ENCODE data around the gene AGK.

DNA sequence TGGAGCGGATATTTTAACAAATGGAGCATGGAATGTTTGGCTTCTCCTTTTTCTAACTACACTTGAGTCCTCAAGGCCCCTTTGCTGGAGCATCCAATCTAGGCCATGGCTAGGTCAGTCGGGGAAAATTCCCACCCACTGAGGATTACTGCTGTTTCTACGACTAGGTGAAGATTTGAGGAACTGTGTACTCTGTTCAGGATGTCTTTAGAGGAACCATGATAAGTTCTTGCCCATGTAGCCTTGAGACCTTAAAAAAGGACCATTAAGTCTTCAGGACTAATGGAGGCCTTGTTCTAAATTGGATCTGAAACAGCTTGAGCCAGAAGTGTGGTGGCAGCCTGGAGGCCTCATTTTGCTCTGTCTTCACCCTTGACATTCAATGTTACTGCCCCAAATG, 6.2 kb downstream of the AGK start:
- TF ChIP-seq CTCF (IDR thresholded peaks at IDR 0.05) (no peak), ZFX (IDR thresholded peaks at IDR 0.05; ENCODE audit: borderline replicate concordance) (no peak)
